Measurements from ENCODE around the gene PTH1R.

Gene PTH1R

DNA sequence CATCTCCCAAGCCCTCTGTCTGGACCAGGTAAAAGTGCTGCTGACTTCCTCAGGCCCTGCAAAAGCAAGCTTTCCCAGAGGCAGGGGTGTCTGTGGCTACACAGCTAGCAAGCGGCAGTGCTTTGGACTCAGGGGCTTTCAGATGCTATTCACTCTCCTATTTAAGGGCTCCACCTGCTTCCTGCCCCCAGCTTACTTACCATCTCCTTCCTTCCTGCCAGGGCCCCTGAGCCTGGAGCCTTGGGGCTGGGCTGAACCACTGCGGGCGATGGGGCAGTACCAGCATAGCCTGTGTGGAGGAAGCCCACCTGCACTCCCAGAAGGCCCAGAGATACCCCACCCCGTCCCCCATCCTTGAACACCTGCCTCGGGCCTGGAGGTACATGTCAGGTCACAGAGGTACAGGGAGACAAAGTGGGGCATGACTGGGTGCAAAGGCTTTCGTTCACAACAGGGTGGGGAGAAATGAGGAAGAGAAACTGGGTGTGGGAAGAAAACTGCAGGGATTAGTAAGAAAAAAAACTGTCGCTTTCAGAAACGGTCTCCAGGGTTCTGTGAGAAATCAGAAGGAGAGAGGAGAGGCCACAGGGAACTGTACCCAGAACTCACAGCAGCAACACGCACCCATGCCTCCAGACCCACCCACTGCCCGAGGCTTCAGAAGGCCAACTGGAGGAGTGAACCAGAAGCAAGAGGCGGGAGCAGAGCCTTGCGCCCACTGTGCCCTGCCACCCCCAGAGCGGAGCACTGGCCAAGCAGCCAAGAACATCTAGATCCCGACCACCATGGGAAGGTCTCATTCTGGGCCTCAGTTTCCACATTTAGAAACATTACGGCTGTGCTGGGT, 49.6 kb downstream of the PTH1R start:
- DNase-seq (ENCODE audit: insufficient read length, low spot score) (peak; percentile 73), FAIRE-seq (peak; percentile 95)
- peak; percentile 71 for TF ChIP-seq POLR2A (IDR thresholded peaks at IDR 0.05; ENCODE audit: low read depth, low read length)
- peak; percentile 78 for TF ChIP-seq POLR2AphosphoS5 (IDR thresholded peaks at IDR 0.05; ENCODE audit: low read depth, low read length)
- no peak for TF ChIP-seq POU2F2 (IDR thresholded peaks at IDR 0.05; ENCODE audit: low read depth, low read length)
- peak; percentile 54; the same call in 1 of the 2 replicates for TF ChIP-seq TAF1 (IDR thresholded peaks at IDR 0.05; ENCODE audit: low read depth, low read length)
- TF ChIP-seq SPI1 (IDR thresholded peaks at IDR 0.05; ENCODE audit: low read depth, low read length), result peak; percentile 99
- TF ChIP-seq PAX5 (IDR thresholded peaks at IDR 0.05; ENCODE audit: insufficient read depth, low read length, severe bottlenecking), result no peak

DNA sequence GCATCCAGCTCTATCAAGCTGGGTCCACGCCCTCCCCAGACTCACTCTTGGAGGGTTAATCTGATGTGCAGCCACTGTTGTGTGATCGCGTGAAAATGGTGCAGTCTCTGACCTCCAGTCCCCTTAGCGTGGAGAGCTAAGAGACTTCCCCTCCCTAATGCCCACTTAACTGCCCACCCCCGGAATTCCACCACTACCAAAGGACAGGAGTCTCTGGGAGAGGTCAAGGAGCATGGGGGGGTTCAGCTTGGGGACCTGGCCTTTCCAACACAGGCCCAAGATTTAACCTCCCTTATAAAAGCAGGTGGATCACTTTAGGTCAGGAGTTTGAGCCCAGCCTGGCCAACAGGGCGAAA, 50.2 kb downstream of the PTH1R start:
- no peak for FAIRE-seq
- no peak for TF ChIP-seq POLR2A (IDR thresholded peaks at IDR 0.05; ENCODE audit: low read depth, low read length)
- TF ChIP-seq TAF1 (IDR thresholded peaks at IDR 0.05; ENCODE audit: low read depth, low read length), result no peak
- no peak for TF ChIP-seq POLR2AphosphoS5 (IDR thresholded peaks at IDR 0.05; ENCODE audit: low read depth, low read length)
- no peak for TF ChIP-seq POU2F2 (IDR thresholded peaks at IDR 0.05; ENCODE audit: low read depth, low read length)
- TF ChIP-seq PAX5 (IDR thresholded peaks at IDR 0.05; ENCODE audit: insufficient read depth, low read length, severe bottlenecking), result no peak
- no peak for TF ChIP-seq SPI1 (IDR thresholded peaks at IDR 0.05; ENCODE audit: low read depth, low read length)
- DNase-seq (ENCODE audit: insufficient read length, low spot score), result no peak

DNA sequence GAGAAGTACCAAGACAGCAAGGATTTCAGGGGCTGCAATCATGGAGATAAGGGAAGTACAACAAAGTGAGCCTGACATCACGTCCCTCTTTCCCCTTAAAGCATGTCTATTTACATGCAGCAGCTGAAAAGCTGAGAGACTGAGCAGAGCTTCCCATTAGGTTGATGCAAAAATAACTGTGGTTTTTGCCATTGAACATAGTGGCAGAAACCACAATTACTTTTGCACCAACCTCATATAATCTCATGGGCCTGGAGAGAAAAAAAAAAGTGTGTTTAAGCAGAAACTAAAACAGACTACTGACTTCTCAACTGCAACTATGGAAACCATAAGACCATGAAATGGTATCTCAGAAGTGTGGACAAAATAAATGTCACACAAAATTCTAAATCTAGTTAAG, 50.8 kb downstream of the PTH1R start:
- TF ChIP-seq POLR2AphosphoS5 (IDR thresholded peaks at IDR 0.05; ENCODE audit: low read depth, low read length), result no peak
- 0 out of 2 replicates have a peak, but pooled peaks have one; percentile 8 for TF ChIP-seq POU2F2 (IDR thresholded peaks at IDR 0.05; ENCODE audit: low read depth, low read length)
- no peak for TF ChIP-seq SPI1 (IDR thresholded peaks at IDR 0.05; ENCODE audit: low read depth, low read length)
- no peak for DNase-seq (ENCODE audit: insufficient read length, low spot score)
- no peak for FAIRE-seq

DNA sequence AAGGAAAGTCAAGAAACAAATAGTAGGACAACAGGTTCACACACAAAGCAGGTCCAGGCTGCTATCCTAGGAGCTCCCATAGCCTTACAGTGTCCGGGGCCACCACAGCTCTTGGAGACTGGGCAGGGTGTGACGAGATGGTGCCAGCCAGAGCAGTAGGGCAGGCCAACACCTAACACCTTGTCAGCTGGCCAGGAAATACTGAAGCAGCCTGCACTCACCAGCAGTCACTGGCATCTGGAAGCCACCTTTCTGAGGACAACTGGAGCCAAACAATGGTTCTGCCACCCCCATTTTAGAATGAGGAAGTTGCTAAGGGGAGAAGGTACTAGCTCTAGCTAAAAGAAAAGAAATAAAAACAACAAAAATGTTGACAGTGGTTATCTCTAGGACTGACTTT, 51.8 kb downstream of the PTH1R start:
- TF ChIP-seq POU2F2 (IDR thresholded peaks at IDR 0.05; ENCODE audit: low read depth, low read length) (no peak), POLR2AphosphoS5 (IDR thresholded peaks at IDR 0.05; ENCODE audit: low read depth, low read length) (no peak), POLR2A (IDR thresholded peaks at IDR 0.05; ENCODE audit: low read depth, low read length) (no peak), SPI1 (IDR thresholded peaks at IDR 0.05; ENCODE audit: low read depth, low read length) (no peak), PAX5 (IDR thresholded peaks at IDR 0.05; ENCODE audit: insufficient read depth, low read length, severe bottlenecking) (no peak), TAF1 (IDR thresholded peaks at IDR 0.05; ENCODE audit: low read depth, low read length) (no peak)
- FAIRE-seq, result no peak
- no peak for DNase-seq (ENCODE audit: insufficient read length, low spot score)

DNA sequence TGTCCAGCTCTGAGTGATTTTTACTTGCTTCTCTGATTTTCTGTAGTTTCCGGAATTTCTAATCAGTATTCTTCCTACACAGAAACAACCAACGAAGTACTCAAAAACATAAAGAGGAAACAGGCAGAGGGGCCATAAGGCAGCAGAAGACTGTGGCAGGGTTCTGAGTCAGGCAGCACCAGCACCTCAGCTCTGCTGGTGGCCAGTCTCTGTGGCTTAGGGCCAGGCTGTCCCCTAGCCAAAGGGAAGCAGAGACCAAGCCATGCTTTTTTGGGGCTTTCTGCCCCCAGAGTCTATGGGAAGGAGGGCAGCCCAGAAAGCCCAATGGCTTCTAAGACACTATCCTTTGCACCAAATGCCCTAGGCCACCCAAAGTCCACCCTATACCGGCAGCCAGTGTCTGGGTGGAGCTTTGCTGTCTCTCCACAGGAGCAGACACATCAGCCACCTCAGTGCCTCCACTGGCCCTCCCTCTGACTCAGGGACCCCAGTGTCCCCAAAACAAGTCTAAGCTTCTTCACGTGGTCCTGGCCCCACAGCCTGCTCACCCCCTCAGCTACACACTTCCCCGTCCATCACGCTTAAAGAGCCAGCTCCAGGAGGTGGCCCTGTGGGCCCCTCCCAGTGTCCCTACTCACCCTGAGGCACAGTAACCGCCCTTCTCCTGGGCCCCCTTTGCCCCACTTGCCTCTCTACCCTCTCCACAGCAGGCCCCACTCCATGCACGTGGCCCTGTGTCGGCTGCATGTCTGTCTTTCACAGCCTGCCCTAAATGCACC, 52.8 kb downstream of the PTH1R start:
- no peak for TF ChIP-seq POLR2A (IDR thresholded peaks at IDR 0.05; ENCODE audit: low read depth, low read length)
- no peak for TF ChIP-seq POU2F2 (IDR thresholded peaks at IDR 0.05; ENCODE audit: low read depth, low read length)
- no peak for TF ChIP-seq POLR2AphosphoS5 (IDR thresholded peaks at IDR 0.05; ENCODE audit: low read depth, low read length)
- 0 out of 2 replicates have a peak, but pooled peaks have one; percentile 4 for TF ChIP-seq SPI1 (IDR thresholded peaks at IDR 0.05; ENCODE audit: low read depth, low read length)
- FAIRE-seq (peak; percentile 47), DNase-seq (ENCODE audit: insufficient read length, low spot score) (no peak)

DNA sequence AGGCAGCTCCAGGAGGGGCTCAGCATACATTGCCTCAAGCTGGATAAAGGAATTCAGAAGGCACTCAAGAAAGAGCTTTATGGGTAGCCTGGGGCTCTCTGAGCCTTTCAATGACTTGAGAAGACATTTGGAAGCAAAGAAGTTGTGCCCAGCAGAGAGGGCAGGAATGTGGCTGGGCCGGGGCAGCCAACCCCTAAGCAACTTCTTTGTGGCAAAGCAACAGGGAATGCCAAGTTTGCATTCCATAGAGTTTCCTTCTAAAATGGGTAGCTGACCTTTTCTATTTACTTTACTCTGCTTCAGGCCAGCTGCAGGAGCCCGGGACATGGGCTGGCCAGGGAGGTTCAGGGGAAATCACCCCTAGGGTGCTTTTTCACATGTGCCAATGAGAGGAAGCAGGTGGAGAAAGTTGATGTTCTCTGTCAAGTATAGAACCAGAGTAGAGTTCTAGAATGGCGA, 53.5 kb downstream of the PTH1R start:
- no peak for DNase-seq (ENCODE audit: insufficient read length, low spot score)

DNA sequence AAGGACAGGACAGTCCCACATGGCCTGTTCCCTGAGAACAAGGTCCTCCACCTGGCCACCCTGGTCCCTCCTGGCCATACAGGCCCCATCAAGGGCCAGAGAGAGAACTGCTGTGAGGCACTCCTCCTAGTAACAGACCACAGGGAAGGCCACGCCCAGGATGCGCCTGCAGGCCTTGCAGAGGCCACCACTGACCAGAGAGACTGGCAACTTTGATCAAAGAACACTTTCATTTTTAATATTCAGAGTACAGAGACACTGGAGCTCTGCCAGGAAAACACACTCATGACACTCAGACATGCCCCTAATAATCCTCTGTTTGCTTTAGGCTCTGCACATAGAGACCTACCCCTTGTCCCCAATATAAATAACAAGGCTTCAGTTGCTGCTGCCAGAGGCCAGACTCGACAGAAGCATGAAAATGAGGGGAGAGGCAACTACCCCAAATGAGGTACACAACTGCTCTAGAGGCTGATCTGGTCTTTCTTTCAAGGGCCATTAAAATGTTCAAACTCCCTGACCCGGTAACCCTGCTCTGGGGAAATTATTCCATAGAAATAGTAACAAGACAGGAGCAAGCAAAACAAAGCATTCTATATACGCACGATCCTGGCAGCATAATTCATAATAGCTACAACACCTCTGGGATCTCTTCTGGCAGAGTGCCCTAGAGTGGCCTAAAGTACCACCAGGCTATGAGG, 54.3 kb downstream of the PTH1R start:
- TF ChIP-seq POU2F2 (IDR thresholded peaks at IDR 0.05; ENCODE audit: low read depth, low read length) (no peak), SPI1 (IDR thresholded peaks at IDR 0.05; ENCODE audit: low read depth, low read length) (no peak), TAF1 (IDR thresholded peaks at IDR 0.05; ENCODE audit: low read depth, low read length) (no peak), POLR2AphosphoS5 (IDR thresholded peaks at IDR 0.05; ENCODE audit: low read depth, low read length) (no peak), PAX5 (IDR thresholded peaks at IDR 0.05; ENCODE audit: insufficient read depth, low read length, severe bottlenecking) (no peak), POLR2A (IDR thresholded peaks at IDR 0.05; ENCODE audit: low read depth, low read length) (no peak)
- peak; percentile 74 for FAIRE-seq
- DNase-seq (ENCODE audit: insufficient read length, low spot score), result no peak

More for the DNA sequence above, 53.5 kb downstream of the PTH1R start:
- no peak for TF ChIP-seq SPI1 (IDR thresholded peaks at IDR 0.05; ENCODE audit: low read depth, low read length)
- no peak for TF ChIP-seq POLR2A (IDR thresholded peaks at IDR 0.05; ENCODE audit: low read depth, low read length)
- TF ChIP-seq POU2F2 (IDR thresholded peaks at IDR 0.05; ENCODE audit: low read depth, low read length), result no peak
- no peak for TF ChIP-seq POLR2AphosphoS5 (IDR thresholded peaks at IDR 0.05; ENCODE audit: low read depth, low read length)
- no peak for TF ChIP-seq TAF1 (IDR thresholded peaks at IDR 0.05; ENCODE audit: low read depth, low read length)
- TF ChIP-seq PAX5 (IDR thresholded peaks at IDR 0.05; ENCODE audit: insufficient read depth, low read length, severe bottlenecking), result no peak
- no peak for FAIRE-seq

DNA sequence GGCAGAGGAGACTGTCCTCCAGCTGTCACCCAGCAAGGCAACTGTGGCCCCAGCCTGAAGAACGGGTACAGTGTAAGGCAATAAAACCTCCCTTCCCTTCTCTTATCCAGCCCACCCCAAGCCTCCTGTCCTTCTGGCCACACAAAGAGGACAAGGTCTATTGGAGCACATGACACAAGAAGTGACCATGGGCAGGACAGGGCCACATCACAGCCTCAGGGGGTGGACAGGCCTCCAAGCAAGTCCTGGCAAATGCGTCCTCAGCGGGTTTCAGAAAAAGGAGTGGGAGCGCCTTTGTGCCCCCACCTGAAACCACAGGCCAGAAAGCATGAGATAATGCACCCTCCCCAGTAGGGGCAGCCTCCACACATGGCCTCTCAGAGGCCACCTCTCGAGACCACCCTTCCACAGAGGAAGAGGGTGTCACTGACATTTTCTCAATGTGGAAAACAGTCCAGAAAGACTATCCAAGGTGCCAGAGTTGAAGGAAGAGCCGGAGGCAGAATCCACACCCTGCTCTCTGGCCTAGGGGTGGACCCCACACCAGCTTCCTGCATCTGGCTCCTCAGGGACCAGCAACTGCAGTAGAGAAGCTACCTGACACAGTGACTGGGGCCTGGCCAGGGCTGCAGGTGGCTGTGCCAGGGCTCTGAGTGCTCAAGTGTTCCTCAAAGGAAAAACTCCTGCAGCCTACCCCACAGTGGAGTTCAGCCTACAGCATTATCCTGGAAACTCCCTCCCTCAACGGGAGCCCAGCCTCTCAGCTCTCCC, 55.1 kb downstream of the PTH1R start:
- DNase-seq (ENCODE audit: insufficient read length, low spot score), result no peak
- FAIRE-seq, result peak; percentile 23
- TF ChIP-seq POLR2AphosphoS5 (IDR thresholded peaks at IDR 0.05; ENCODE audit: low read depth, low read length) (no peak), POLR2A (IDR thresholded peaks at IDR 0.05; ENCODE audit: low read depth, low read length) (no peak), TAF1 (IDR thresholded peaks at IDR 0.05; ENCODE audit: low read depth, low read length) (no peak), SPI1 (IDR thresholded peaks at IDR 0.05; ENCODE audit: low read depth, low read length) (no peak), PAX5 (IDR thresholded peaks at IDR 0.05; ENCODE audit: insufficient read depth, low read length, severe bottlenecking) (no peak), POU2F2 (IDR thresholded peaks at IDR 0.05; ENCODE audit: low read depth, low read length) (no peak)
